ENCODE data around the gene HECTD4.

- TF ChIP-seq CTCF (IDR thresholded peaks at IDR 0.05) (no peak), POLR2A (IDR thresholded peaks at IDR 0.05) (no peak)
Measured at GRCh38 chr12:112236786-112237185, 145.4 kb downstream of the HECTD4 start.
